Tibial nerve (tissue), 4 donors: ENCODE measurements around the gene ARHGEF17.

Experiments used
- CTCF ChIP-seq, 5 experiments: fragments of 200-600 bp in 3 of 5; fragments of 450-650 bp in 2 of 5; sonication (generic) in 3 of 5; IDR thresholded peaks; one replicate each; pipeline ENCODE4 v1.5.1; 2016 to 2019; ENCODE audit warnings: antibody characterized with exemption in 5 of 5, mild to moderate bottlenecking in 3 of 5, moderate library complexity in 2 of 5
- EP300 ChIP-seq, 2 donors: sonication (generic); formaldehyde crosslinking; IDR thresholded peaks; one replicate each; pipeline ENCODE4 v1.6.1; 2017; ENCODE audit warnings: antibody characterized with exemption in 2 of 2, mild to moderate bottlenecking in 1 of 2
- POLR2A ChIP-seq, 2 donors: fragments of 450-650 bp; IDR thresholded peaks; one replicate each; pipeline ENCODE4 v1.6.1; 2017; ENCODE audit warnings: antibody characterized with exemption in 2 of 2, mild to moderate bottlenecking in 2 of 2, moderate library complexity in 2 of 2

- TF ChIP-seq CTCF (IDR thresholded peaks at IDR 0.05): no peak
- no peak for TF ChIP-seq POLR2A (IDR thresholded peaks at IDR 0.05)
- peak in 1 of 2 donors; percentile 12 for TF ChIP-seq EP300 (IDR thresholded peaks at IDR 0.05)
Measured at GRCh38 chr11:73283276-73284000, 24.6 kb upstream of the ARHGEF17 start.
